Mesodermal cell (in vitro differentiated cells): ENCODE data around the gene BDKRB1.

Source experiments
- H3K27ac ChIP-seq: 2 replicates; pipeline ENCODE4 v1.7.0; 2013; ENCODE audit warnings: mild to moderate bottlenecking, low read depth, low read length, moderate library complexity; ENCODE audit not compliant: severe bottlenecking
- H3K36me3 ChIP-seq: 2 replicates; pipeline ENCODE4 v1.7.1; 2013; ENCODE audit warnings: mild to moderate bottlenecking, low read length, moderate library complexity; ENCODE audit not compliant: control insufficient read depth, insufficient read depth
- H3K4me1 ChIP-seq: one replicate; pipeline ENCODE4 v1.7.1; 2013; ENCODE audit warnings: mild to moderate bottlenecking, low read length; ENCODE audit not compliant: insufficient read depth, control insufficient read depth, poor library complexity, severe bottlenecking
- H3K4me3 ChIP-seq: 2 replicates; pipeline ENCODE4 v1.7.0; 2013; ENCODE audit warnings: low read length, control low read depth, mild to moderate bottlenecking; ENCODE audit not compliant: insufficient read depth, poor library complexity, severe bottlenecking; ENCODE audit errors: extremely low read depth
- H3K9me3 ChIP-seq: 2 replicates; pipeline ENCODE4 v1.7.1; 2013; ENCODE audit warnings: mild to moderate bottlenecking, low read length, moderate library complexity; ENCODE audit not compliant: control insufficient read depth
- WGBS, 2 experiments: methylation state at CpG; one replicate each; pipeline ENCODE4 v1.1.5; 2013; ENCODE audit warnings: missing lambda C conversion rate in 2 of 2; ENCODE audit not compliant: insufficient coverage in 2 of 2; 5-methylcytosine and 5-hydroxymethylcytosine counted together

BDKRB1 gene

DNA sequence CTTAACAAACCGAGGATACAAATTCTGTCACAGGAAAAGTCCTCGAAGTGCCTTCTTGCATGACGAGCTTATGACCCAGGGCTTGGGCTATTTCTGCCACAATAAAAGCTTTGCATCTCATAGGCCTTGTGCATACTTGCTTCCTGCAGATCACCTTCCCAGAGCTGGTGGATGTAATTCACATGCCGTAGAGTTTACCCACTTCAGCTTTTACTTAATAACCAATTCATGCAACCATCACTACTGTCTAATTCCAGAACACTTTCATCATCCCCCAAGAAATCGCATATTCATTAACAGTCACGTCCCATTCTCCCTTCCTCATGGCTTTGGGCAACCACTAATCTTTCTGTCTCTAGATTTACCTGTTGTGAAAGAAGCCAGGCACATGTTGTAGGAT is 9.0 kb upstream of the BDKRB1 start:
- Histone ChIP-seq H3K36me3 (no peaks in the 10 kb centered on the region), H3K27ac (no peak overlapping the region), H3K9me3 (no peaks in the 10 kb centered on the region), H3K4me3 (no peak overlapping the region), H3K4me1 (peaks cover 12% of the 10 kb centered on the region)
- WGBS, 2 experiments: 94 to 97% methylated on average over 5 to 6 of the region's 6 CpGs

DNA sequence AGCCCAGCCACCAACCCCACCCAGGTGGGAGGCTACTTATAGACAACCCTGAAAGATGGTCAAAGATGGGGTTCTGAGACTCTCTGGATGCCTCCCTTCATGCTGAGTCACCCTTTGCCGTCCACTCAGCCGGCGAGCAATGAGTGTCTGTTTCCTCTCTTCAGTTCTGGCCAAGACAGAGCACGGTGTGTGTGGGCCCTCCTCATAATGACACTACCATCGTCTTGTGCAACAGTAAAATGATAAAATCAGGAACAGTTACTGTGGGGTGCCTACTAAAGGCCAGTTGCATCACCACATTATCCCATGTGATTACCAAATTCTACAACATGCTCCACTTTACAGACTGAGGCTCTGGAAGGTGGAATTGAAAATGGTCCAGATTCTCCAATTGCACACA is 7.0 kb upstream of the BDKRB1 start:
- Histone ChIP-seq H3K36me3 (no peaks in the 10 kb centered on the region), H3K4me1 (peaks cover 21% of the 10 kb centered on the region), H3K27ac (peak overlapping the region; percentile 54)

DNA sequence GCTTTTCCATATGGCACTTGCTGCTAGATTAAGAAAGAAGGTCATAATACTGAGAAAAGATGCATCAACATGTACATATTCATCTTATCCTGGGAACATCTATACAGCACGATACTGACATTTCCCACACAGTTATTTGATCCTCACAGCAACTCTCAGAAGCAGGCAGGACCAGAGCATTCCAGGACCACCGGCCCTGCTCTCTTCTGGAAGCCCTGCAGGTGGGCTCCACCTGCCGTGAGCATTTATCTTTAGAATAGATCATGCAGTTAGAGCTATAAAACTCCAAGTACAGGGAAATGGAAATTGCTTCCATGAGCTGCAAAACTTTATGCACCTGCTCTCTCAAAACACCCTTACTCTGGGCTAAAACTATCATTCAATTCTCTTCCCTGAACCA is 5.5 kb upstream of the BDKRB1 start:
- Histone ChIP-seq H3K9me3 (no peaks in the 10 kb centered on the region), H3K27ac (no peak overlapping the region), H3K4me3 (no peak overlapping the region), H3K4me1 (peaks cover 27% of the 10 kb centered on the region), H3K36me3 (no peaks in the 10 kb centered on the region)
- WGBS, 2 experiments: 48 to 55% methylated on average over 2 of the region's 3 CpGs

More for the DNA sequence above, 7.0 kb upstream of the BDKRB1 start:
- 89 to 95% methylated on average over 4 to 5 of the region's 5 CpGs for WGBS, 2 experiments
- Histone ChIP-seq H3K4me3 (no peak overlapping the region), H3K9me3 (no peaks in the 10 kb centered on the region)

DNA sequence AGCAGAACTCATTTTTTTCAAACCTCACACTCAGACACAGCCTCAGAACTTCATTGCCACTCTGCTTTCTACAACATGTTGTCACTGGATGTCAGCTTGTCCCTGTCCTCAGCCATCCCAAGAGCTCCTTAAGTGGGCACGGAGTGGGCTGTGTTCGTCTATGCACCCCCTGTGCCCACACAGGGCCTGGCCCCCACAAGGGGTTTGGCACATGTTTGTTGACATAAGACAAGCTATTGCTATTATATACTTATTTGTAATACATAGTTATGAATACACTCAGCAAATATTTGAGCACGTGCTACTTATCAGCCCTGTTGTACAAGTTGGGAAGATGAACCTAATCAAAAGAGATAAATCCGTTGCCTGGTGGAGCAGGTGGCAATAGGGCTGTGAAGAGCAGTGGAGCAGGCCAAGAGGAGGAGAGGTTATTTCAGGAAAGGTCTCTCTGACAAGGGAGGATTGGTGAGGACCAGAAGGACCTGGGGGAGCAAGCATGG is 4.3 kb upstream of the BDKRB1 start:
- WGBS, 2 experiments: 82 to 100% methylated on average over 1 to 4 of the region's 4 CpGs
- Histone ChIP-seq H3K27ac (no peak overlapping the region), H3K4me1 (peaks cover 26% of the 10 kb centered on the region), H3K36me3 (no peaks in the 10 kb centered on the region), H3K9me3 (no peaks in the 10 kb centered on the region), H3K4me3 (no peak overlapping the region)

DNA sequence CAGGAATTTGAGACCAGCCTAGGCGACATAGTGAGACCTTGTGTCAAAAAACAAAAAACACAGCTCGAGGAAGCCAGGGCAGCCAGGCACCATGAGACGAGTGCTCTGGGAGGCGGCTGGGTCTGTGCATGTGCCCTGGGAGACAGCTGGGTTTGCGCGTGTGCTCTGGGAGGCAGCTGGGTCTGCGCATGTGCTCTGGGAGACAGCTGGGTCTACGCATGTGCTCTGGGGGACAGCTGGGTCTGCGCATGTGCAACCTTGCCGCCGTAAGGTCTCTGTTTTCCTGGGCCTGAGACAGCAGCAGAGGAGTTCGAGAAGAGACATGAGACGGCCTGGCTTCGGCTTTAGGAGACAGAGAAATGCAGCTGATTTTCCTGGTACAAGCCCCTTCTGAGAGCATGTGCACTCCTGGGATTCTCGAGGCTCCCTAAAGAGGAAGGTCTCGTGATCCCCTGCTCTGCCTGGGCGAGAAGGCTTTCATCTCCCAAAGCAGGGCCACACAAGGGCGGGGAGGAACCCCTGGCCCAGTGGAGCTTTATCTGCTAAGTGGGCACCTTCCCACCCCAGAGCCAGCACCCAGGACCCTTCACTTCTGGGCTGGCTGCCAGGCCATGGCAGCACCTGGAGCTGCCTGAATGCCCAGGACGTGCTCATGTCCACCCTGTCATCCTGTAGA is 3.5 kb upstream of the BDKRB1 start:
- Histone ChIP-seq H3K9me3 (no peaks in the 10 kb centered on the region), H3K36me3 (no peaks in the 10 kb centered on the region), H3K27ac (peak overlapping the region; percentile 60), H3K4me1 (peaks cover 24% of the 10 kb centered on the region), H3K4me3 (no peak overlapping the region)
- WGBS, 2 experiments: 91 to 94% methylated on average over 18 of the region's 19 CpGs

DNA sequence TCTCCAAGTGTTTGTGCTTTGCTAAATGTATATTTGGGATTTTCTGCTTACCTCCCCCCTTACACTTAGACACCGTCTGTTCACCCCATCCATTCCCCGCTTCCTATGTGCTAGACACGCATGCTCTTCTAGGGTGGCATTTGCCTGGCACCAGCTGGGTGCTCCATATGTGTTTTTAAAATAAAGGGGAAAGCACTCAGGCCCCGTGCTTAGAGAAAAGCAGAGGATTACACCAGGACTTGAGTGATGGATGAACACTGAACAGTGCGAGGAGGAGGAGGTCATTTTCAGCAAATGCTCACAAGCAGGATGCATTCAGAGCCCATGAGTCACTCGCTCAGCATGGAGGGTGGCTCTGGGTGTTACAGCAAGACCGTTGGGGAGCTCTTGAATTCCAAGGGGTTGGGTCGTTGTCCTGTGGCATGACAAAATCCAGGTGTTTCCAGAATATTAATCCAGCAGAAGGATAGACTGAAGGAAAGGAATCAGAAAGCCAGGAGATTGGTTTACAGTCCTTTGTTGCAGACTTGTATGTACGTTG is 2.9 kb upstream of the BDKRB1 start:
- H3K36me3 ChIP-seq: no peaks in the 10 kb centered on the region
- H3K27ac ChIP-seq: peak overlapping the region; percentile 60
- H3K9me3 ChIP-seq: no peaks in the 10 kb centered on the region
- peaks cover 24% of the 10 kb centered on the region for H3K4me1 ChIP-seq
- 61 to 62% methylated on average over 8 to 9 of the region's 9 CpGs for WGBS, 2 experiments
- H3K4me3 ChIP-seq: no peak overlapping the region

DNA sequence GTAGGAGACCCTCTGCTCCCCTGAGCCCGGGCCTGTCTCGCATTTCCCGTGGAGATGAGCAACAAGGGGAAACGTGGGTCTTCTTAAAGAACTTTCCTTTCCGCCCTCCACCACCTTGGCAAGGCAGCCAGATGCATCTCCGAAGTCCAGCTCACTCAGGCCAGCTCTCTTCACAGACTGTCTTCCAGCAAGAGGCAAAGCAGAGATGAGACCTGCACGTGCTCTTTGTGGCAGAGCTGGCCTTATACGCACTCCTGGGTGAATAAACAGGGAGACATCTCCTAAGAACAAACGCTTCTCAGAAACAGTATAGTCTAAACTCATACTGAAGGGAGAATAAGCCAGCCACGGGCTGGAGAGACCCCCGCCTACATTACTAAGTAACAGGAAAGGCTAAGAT is 1.3 kb upstream of the BDKRB1 start:
- Histone ChIP-seq H3K9me3 (no peaks in the 10 kb centered on the region), H3K36me3 (no peaks in the 10 kb centered on the region), H3K4me3 (no peak overlapping the region), H3K4me1 (peaks cover 20% of the 10 kb centered on the region), H3K27ac (no peak overlapping the region)
- WGBS, 2 experiments: 89 to 96% methylated on average over 6 to 8 of the region's 11 CpGs

DNA sequence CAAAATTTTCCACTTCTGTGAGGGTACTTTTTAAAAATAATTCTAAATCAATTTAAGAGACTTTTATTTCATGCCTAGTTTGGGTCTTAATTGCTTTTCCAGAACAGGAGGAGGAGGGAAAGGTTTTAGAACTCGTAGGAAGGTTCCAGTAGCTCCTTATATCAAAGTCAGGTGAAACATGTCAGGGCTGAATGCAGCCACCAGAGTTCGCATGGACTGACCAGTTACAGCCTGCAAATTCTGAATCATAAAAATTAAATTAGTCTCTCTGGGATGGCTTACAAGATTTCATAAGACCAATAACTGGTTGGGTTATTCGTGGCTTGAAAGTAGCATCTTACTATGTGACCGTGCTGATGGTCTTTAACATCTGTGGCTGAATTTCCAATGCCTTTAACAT is 397 bp downstream of the BDKRB1 start:
- Histone ChIP-seq H3K4me1 (peaks cover 20% of the 10 kb centered on the region), H3K9me3 (no peaks in the 10 kb centered on the region), H3K27ac (no peak overlapping the region), H3K36me3 (no peaks in the 10 kb centered on the region), H3K4me3 (no peak overlapping the region)
- WGBS, 2 experiments: 100% methylated on average over 1 to 3 of the region's 4 CpGs

DNA sequence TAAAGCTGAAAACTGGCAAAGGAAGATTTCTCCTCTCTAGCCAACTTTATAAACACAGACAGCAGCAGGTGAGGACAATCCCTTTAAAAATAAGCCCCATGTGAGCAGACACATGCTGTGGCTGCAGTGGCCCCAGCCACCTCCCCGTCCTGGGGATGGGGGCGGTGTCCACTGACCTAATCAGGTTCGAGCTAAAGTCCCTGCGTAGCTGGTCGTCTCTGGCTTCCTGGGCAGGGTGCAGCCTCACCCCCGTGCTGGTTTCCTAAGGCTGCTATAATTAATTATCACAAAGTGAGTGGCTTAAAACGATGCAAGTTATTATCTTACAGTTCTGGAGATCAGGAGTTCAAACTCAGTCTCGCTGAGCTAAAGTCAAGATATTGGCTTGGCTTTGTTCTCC is 1.0 kb downstream of the BDKRB1 start:
- H3K27ac ChIP-seq: no peak overlapping the region
- WGBS, 2 experiments: 74 to 91% methylated on average over 3 to 8 of the region's 8 CpGs
- peaks cover 20% of the 10 kb centered on the region for H3K4me1 ChIP-seq
- H3K9me3 ChIP-seq: no peaks in the 10 kb centered on the region
- H3K36me3 ChIP-seq: no peaks in the 10 kb centered on the region
- no peak overlapping the region for H3K4me3 ChIP-seq

DNA sequence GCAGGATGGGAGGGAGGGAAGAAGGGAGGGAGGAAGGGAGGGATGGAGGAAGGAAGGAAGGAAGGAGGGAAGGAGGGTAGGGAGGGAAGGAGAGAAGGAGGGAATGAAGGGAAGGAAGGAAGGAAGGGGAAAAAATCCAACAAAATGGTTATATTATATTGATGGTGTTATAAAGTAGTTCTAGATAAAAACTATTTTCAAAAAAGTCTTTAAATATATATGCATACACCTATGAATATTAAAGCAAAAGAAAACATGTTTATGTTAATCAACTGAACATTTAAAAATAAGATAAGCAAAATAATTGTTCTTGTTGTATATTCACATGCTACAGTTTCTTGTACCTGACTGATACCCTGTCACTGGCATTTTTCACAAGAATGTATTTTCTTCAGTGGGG is 1.9 kb downstream of the BDKRB1 start:
- Histone ChIP-seq H3K36me3 (no peaks in the 10 kb centered on the region), H3K4me1 (peaks cover 13% of the 10 kb centered on the region), H3K27ac (no peak overlapping the region), H3K9me3 (no peaks in the 10 kb centered on the region), H3K4me3 (no peak overlapping the region)

DNA sequence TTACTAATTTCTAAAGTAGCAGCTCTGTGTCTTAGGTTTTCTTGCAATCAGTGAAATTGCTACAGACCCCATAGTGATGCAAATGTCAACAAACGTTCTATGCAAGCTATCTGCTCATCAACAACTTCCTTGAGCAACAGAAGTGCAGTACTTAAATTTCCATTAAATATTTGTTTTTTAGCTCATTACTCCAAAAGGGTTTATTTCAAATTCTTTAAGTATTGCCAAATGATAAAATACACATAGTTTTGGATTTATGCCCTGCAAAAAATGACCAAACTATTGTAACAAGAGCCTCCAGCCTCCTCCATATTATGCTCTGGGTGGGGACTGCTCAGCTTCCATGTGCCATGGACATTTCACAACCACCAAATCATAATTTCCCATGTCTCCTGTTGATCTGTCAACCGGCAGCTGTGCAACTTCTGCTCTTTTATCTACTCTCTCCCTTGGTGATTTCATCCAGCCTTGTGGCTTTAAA is 4.4 kb downstream of the BDKRB1 start:
- H3K4me1 ChIP-seq: peaks cover 7% of the 10 kb centered on the region
- no peaks in the 10 kb centered on the region for H3K9me3 ChIP-seq
- no peaks in the 10 kb centered on the region for H3K36me3 ChIP-seq
- H3K4me3 ChIP-seq: no peak overlapping the region
- no peak overlapping the region for H3K27ac ChIP-seq
- WGBS, 2 experiments: 76 to 87% methylated on average over 2 of the region's 2 CpGs
